ENCODE data around the gene AGTRAP.

Gene AGTRAP

DNA sequence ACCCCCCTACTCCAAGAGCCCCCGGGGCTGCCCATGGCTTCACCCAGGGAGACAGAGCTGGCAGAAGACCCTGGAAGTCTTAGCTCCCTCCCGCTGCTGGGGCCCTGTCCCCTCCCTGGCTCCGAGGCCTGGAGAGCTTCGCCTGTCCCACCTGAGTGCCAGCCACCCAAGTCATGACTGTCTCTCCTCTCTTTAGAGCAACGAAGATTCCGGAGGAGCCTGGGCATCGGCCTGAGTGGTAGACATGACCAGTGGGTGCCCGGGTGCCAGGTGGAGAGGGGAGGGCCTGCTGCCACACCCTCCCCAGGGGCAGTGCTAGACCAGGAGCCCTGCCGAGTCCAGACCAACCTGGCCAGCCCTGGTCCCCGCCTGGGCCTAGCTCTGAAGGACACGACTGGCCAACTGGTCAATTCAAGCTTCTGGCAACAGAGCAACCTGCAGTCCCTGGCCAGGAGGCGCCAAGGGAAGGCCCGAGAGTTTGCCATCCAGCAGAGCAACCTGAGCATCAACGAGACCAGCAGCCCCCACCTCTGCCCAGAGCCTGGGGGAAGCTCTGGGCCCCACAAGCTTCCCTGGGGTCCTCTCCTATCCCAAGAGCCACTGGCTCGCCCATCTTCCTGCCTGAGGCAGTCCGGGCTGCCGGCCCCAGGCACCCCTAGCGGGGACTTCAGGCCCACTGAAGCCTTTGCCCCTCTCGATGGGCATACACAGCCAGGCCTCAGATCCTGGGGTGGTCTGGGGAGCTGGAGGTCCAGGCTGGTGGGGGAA, 29.9 kb downstream of the AGTRAP start:
- H3K4me3 ChIP-seq (ENCODE audit: low read depth in 1 of 2, low read length in 1 of 2): no peak overlapping the region
- no peak overlapping the region for H3K27ac ChIP-seq
- H3K4me1 ChIP-seq (ENCODE audit: control insufficient read depth in 1 of 2, insufficient read depth in 1 of 2, low read depth in 1 of 2, low read length in 1 of 2): peaks cover 0 to 6% of the 10 kb centered on the region in 2 experiments
- TF ChIP-seq CTCF (IDR thresholded peaks at IDR 0.05): no peak
- peaks cover 25% of the 10 kb centered on the region for H3K27me3 ChIP-seq
- H3K36me3 ChIP-seq: no peaks in the 10 kb centered on the region
- H3K9me3 ChIP-seq: no peaks in the 10 kb centered on the region

DNA sequence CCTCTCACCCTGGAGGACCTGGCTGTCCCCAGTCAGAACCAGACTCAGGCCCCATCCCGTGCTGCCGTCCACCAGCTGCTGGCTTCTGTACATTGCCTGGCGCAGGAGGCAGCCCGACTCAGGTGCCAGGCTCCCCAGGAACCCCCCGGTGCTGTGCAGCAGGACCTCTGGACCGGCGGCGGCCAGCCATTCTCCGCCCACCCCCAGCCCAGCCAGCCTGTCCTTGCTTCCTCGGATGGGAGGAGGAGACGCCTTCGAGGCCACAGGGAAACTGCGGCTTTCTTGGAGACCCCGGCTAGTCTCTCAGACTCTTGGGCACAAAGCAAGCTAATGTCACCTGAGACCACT, 30.5 kb downstream of the AGTRAP start:
- H3K4me3 ChIP-seq (ENCODE audit: low read depth in 1 of 2, low read length in 1 of 2): no peak overlapping the region
- H3K27ac ChIP-seq: no peak overlapping the region
- no peaks in the 10 kb centered on the region for H3K9me3 ChIP-seq
- peaks cover 0 to 6% of the 10 kb centered on the region in 2 experiments for H3K4me1 ChIP-seq (ENCODE audit: control insufficient read depth in 1 of 2, insufficient read depth in 1 of 2, low read depth in 1 of 2, low read length in 1 of 2)
- peaks cover 20% of the 10 kb centered on the region for H3K27me3 ChIP-seq
- H3K36me3 ChIP-seq: no peaks in the 10 kb centered on the region
- no peak for TF ChIP-seq CTCF (IDR thresholded peaks at IDR 0.05)

- H3K4me3 ChIP-seq (ENCODE audit: low read depth in 1 of 2, low read length in 1 of 2): no peak overlapping the region
- no peaks in the 10 kb centered on the region for H3K36me3 ChIP-seq
- peaks cover 3% of the 10 kb centered on the region for H3K27me3 ChIP-seq
- H3K4me1 ChIP-seq (ENCODE audit: control insufficient read depth in 1 of 2, insufficient read depth in 1 of 2, low read depth in 1 of 2, low read length in 1 of 2): no peaks in the 10 kb centered on the region
- TF ChIP-seq CTCF (IDR thresholded peaks at IDR 0.05): no peak
- no peaks in the 10 kb centered on the region for H3K9me3 ChIP-seq
- H3K27ac ChIP-seq: no peak overlapping the region
Measured at GRCh38 chr1:11767922-11768704, 32.2 kb downstream of the AGTRAP start.

DNA sequence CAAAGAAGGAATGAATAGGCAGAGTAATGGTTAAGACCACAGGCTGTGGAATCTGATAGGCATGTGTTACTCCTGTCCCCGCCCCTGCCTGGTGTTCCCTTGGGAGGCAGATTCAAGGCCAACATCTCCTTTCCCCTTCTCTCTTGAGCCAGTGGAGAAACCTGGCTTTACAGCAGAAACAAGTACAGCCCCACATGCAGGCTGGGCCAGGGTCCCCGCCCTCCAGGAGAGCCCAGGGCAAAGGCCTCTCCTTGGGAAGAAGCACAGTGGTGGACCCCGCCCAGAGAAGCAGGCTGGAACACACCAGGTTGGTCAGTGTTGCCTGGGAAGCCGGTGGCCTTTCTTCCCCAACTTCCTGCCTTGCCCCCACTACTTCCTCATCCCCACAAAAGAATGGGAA, 32.9 kb downstream of the AGTRAP start:
- Histone ChIP-seq H3K27ac (no peak overlapping the region), H3K27me3 (peaks cover 3% of the 10 kb centered on the region), H3K36me3 (no peaks in the 10 kb centered on the region), H3K9me3 (no peaks in the 10 kb centered on the region), H3K4me1 (ENCODE audit: control insufficient read depth in 1 of 2, insufficient read depth in 1 of 2, low read depth in 1 of 2, low read length in 1 of 2) (no peaks in the 10 kb centered on the region), H3K4me3 (ENCODE audit: low read depth in 1 of 2, low read length in 1 of 2) (no peak overlapping the region)
- no peak for TF ChIP-seq CTCF (IDR thresholded peaks at IDR 0.05)

DNA sequence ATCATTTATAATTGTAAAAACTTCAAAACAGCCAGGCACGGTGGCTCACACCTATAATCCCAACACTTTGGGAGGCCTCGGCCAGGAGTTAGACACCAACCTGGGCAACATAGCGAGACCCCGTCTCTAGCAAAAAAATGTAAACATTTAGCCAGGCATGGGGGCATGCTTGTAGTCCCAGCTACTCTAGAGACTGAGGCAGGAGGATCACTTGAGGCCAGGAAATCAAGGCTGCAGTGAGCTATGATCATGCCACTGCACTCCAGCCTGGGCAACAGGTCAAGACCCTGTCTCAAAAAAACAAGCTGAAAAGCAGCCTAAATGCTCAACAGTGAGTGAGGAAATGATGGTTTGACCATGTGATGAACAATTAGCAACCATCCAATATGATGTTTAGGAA, 33.3 kb downstream of the AGTRAP start:
- H3K27ac ChIP-seq: no peak overlapping the region
- H3K27me3 ChIP-seq: peaks cover 3% of the 10 kb centered on the region
- TF ChIP-seq CTCF (IDR thresholded peaks at IDR 0.05): no peak
- H3K4me1 ChIP-seq (ENCODE audit: control insufficient read depth in 1 of 2, insufficient read depth in 1 of 2, low read depth in 1 of 2, low read length in 1 of 2): no peaks in the 10 kb centered on the region
- H3K36me3 ChIP-seq: no peaks in the 10 kb centered on the region
- no peak overlapping the region for H3K4me3 ChIP-seq (ENCODE audit: low read depth in 1 of 2, low read length in 1 of 2)
- H3K9me3 ChIP-seq: no peaks in the 10 kb centered on the region
